ENCODE data around the gene AFF3.

Gene AFF3

GRCh38 chr2:100040906-100041305, 101.5 kb downstream of the AFF3 start:
- DNase-seq, result no peak

GRCh38 chr2:100039291-100039980, 103.0 kb downstream of the AFF3 start:
- DNase-seq, result no peak

- DNase-seq, result no peak
Observed at GRCh38 chr2:100038011-100038410, 104.4 kb downstream of the AFF3 start.

GRCh38 chr2:100036793-100037192, 105.6 kb downstream of the AFF3 start:
- DNase-seq, result peak; percentile 72 to 85

GRCh38 chr2:100036026-100036425, 106.4 kb downstream of the AFF3 start:
- no peak for DNase-seq

GRCh38 chr2:100034431-100034830, 108.0 kb downstream of the AFF3 start:
- no peak for DNase-seq

GRCh38 chr2:100033976-100034375, 108.4 kb downstream of the AFF3 start:
- DNase-seq, result no peak

- no peak for DNase-seq
Observed at GRCh38 chr2:100031604-100032003, 110.8 kb downstream of the AFF3 start.

GRCh38 chr2:100029460-100029859, 112.9 kb downstream of the AFF3 start:
- DNase-seq, result no peak

GRCh38 chr2:100021791-100022340, 120.5 kb downstream of the AFF3 start:
- DNase-seq, result no peak

GRCh38 chr2:100019499-100019898, 122.9 kb downstream of the AFF3 start:
- no peak for DNase-seq

GRCh38 chr2:100018341-100019193, 123.8 kb downstream of the AFF3 start:
- DNase-seq, result no peak

- no peak for DNase-seq
Observed at GRCh38 chr2:100017633-100018032, 124.8 kb downstream of the AFF3 start.

GRCh38 chr2:100016756-100017155, 125.6 kb downstream of the AFF3 start:
- DNase-seq, result no peak

- DNase-seq, result no peak
Observed at GRCh38 chr2:100015849-100016248, 126.5 kb downstream of the AFF3 start.

- no peak for DNase-seq
Observed at GRCh38 chr2:100013892-100014677, 128.3 kb downstream of the AFF3 start.

GRCh38 chr2:100012561-100012960, 129.8 kb downstream of the AFF3 start:
- DNase-seq, result no peak

- no peak for DNase-seq
Observed at GRCh38 chr2:100011272-100011731, 131.1 kb downstream of the AFF3 start.

GRCh38 chr2:100010606-100011005, 131.8 kb downstream of the AFF3 start:
- DNase-seq, result no peak

- no peak for DNase-seq
Observed at GRCh38 chr2:100009743-100010142, 132.6 kb downstream of the AFF3 start.

- DNase-seq, result no peak
Observed at GRCh38 chr2:100008956-100009355, 133.4 kb downstream of the AFF3 start.

- DNase-seq, result no peak
Observed at GRCh38 chr2:100006516-100006915, 135.9 kb downstream of the AFF3 start.

- DNase-seq, result no peak
Observed at GRCh38 chr2:100004959-100005387, 137.4 kb downstream of the AFF3 start.

All from NCI-H2081 (cell line).